Parathyroid adenoma (tissue), 2 donors: ENCODE results near the gene CDH13.

Experiments
- H2AFZ ChIP-seq: fragments of 300-600 bp; sonication (generic); one replicate; pipeline ENCODE4 v1.7.0; 2017; ENCODE audit warnings: antibody characterized with exemption, mild to moderate bottlenecking
- H3K27ac ChIP-seq: fragments of 300-600 bp; sonication (generic); one replicate; pipeline ENCODE4 v1.7.0; 2017
- H3K27me3 ChIP-seq: fragments of 300-600 bp; sonication (generic); one replicate; pipeline ENCODE4 v1.7.0; 2017; ENCODE audit warnings: low read length; ENCODE audit not compliant: control insufficient read depth, insufficient read depth
- H3K36me3 ChIP-seq: fragments of 300-600 bp; sonication (generic); one replicate; pipeline ENCODE4 v1.7.0; 2017; ENCODE audit warnings: low read length; ENCODE audit not compliant: control insufficient read depth, insufficient read depth
- H3K4me1 ChIP-seq: fragments of 300-600 bp; sonication (generic); one replicate; pipeline ENCODE4 v1.7.0; 2017; ENCODE audit warnings: control low read depth
- H3K4me2 ChIP-seq: fragments of 300-600 bp; sonication (generic); one replicate; pipeline ENCODE4 v1.7.0; 2017; ENCODE audit warnings: low read length
- H3K4me3 ChIP-seq: fragments of 300-600 bp; sonication (generic); one replicate; pipeline ENCODE4 v1.7.0; 2017; ENCODE audit warnings: low read depth, low read length
- H3K79me2 ChIP-seq: fragments of 300-600 bp; sonication (generic); one replicate; pipeline ENCODE4 v1.7.0; 2017; ENCODE audit warnings: control low read depth
- H3K9ac ChIP-seq: fragments of 300-600 bp; sonication (generic); one replicate; pipeline ENCODE4 v1.7.0; 2017; ENCODE audit warnings: mild to moderate bottlenecking
- H3K9me3 ChIP-seq: fragments of 300-600 bp; sonication (generic); one replicate; pipeline ENCODE4 v1.7.0; 2017; ENCODE audit warnings: low read length; ENCODE audit not compliant: control insufficient read depth
- TF ChIP-seq, protein P1 (sequence below): fragments of 300-600 bp; sonication (generic); IDR thresholded peaks from one replicate; pipeline ENCODE4 v1.7.0; 2017; ENCODE audit warnings: antibody characterized with exemption, mild to moderate bottlenecking
- donor health status: primary hyperparathyroidism.

CDH13 gene

DNA sequence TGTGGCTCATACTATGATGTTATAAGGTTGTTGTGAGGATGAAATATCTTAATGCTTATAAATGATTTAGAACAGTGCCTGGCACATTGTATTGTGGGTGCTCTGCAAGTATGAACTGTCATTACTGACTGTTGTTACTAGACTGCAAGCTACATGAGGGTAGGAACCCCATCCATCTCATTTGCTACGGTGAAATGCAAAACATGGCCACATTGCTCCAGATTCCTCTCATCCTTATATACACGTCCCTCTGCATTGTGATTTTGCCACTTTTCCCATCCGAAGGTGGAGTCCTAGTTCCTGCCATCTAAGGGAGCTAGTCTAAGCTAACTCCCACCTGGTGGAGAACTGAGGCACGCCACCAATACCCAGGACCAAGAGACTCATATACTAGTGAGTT lies 1210.8 kb downstream of the CDH13 start:
- Histone ChIP-seq H3K27ac (no peak overlapping the region), H3K9me3 (no peaks in the 10 kb centered on the region), H3K4me3 (no peak overlapping the region), H3K36me3 (no peaks in the 10 kb centered on the region), H3K27me3 (no peaks in the 10 kb centered on the region), H3K4me1 (no peaks in the 10 kb centered on the region), H3K79me2 (no peaks in the 10 kb centered on the region), H2AFZ (no peak overlapping the region), H3K4me2 (no peak overlapping the region), H3K9ac (no peak overlapping the region)
- TF ChIP-seq, protein P1, sequence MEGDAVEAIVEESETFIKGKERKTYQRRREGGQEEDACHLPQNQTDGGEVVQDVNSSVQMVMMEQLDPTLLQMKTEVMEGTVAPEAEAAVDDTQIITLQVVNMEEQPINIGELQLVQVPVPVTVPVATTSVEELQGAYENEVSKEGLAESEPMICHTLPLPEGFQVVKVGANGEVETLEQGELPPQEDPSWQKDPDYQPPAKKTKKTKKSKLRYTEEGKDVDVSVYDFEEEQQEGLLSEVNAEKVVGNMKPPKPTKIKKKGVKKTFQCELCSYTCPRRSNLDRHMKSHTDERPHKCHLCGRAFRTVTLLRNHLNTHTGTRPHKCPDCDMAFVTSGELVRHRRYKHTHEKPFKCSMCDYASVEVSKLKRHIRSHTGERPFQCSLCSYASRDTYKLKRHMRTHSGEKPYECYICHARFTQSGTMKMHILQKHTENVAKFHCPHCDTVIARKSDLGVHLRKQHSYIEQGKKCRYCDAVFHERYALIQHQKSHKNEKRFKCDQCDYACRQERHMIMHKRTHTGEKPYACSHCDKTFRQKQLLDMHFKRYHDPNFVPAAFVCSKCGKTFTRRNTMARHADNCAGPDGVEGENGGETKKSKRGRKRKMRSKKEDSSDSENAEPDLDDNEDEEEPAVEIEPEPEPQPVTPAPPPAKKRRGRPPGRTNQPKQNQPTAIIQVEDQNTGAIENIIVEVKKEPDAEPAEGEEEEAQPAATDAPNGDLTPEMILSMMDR = no peak

DNA sequence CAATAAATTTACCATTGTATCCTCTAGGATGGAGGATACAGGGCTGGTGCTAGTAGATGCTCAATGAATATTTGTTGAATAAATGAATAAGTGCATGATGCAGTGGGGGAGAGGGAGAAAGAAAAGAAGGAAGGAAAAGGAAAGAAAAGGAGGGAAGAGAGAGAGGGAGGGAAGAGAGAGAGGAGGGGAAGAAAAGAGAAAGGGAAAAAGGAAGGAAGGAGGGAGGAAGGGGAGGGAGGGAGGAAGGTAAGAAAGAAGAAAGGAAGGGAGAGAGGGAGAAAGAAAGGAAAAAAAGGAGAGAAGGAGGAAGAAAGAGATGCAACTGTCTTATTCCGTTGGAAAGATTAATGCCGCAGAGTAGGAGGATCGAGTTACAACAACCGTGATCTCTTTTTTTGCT lies 1211.4 kb downstream of the CDH13 start:
- Histone ChIP-seq H3K36me3 (no peaks in the 10 kb centered on the region), H3K27me3 (no peaks in the 10 kb centered on the region), H3K9me3 (no peaks in the 10 kb centered on the region), H3K9ac (no peak overlapping the region), H3K79me2 (no peaks in the 10 kb centered on the region), H3K4me3 (no peak overlapping the region), H3K4me2 (no peak overlapping the region), H2AFZ (no peak overlapping the region), H3K27ac (no peak overlapping the region), H3K4me1 (no peaks in the 10 kb centered on the region)
- TF ChIP-seq, protein P1 = no peak

DNA sequence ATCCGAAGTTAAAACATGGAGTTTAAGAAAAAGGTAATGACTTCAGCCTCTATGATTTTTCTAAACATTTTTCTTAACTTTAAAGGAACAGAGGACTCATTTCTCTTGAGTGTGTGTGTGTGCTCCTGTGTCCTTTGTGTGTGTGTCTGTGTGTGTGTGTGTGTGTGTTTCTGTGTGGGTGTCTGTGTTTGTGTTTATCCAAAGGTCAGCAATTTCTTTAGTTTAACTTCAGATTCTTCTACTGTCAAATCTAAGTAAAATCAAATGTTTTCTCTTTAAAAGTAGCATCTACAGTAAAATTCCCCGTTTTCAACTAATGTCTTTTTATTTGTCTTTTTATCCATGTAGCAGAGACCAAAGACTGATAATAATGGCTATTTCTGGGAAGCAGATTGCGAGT lies 1212.8 kb downstream of the CDH13 start:
- Histone ChIP-seq H3K4me2 (no peak overlapping the region), H3K9me3 (no peaks in the 10 kb centered on the region), H3K4me1 (no peaks in the 10 kb centered on the region), H2AFZ (no peak overlapping the region), H3K4me3 (no peak overlapping the region), H3K9ac (no peak overlapping the region), H3K79me2 (no peaks in the 10 kb centered on the region), H3K36me3 (no peaks in the 10 kb centered on the region), H3K27me3 (no peaks in the 10 kb centered on the region), H3K27ac (no peak overlapping the region)
- TF ChIP-seq, protein P1 = no peak

DNA sequence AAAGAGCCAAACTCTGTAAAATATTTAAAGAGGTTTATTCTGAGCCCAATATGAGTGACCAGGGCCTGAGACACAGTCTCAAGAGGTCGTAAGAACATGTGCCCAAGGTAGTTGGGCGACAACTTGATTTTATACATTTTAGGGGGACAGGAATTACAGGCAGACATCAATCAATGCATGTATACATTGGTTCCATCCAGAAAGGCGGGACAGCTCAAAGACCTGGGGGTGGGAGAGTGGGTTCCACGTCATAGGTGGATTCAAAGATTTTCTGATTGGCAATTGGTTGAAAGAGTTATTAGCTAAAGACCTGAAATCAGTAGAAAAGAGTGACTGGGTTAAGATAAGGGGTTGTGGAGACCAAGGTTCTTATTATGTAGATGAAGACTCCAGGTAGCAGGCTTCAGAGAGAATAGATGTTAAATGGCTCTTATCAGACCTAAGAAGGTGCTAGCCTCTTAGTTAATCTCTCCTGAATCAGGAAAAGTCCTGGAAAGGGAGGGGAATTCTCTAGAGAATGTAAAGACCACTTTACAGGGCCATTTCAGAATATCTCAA lies 1213.4 kb downstream of the CDH13 start:
- Histone ChIP-seq H3K4me2 (no peak overlapping the region), H3K79me2 (no peaks in the 10 kb centered on the region), H3K9me3 (no peaks in the 10 kb centered on the region), H3K36me3 (no peaks in the 10 kb centered on the region), H3K9ac (no peak overlapping the region), H3K27me3 (no peaks in the 10 kb centered on the region), H3K4me3 (no peak overlapping the region), H2AFZ (no peak overlapping the region), H3K27ac (no peak overlapping the region), H3K4me1 (no peaks in the 10 kb centered on the region)
- TF ChIP-seq, protein P1 = no peak

DNA sequence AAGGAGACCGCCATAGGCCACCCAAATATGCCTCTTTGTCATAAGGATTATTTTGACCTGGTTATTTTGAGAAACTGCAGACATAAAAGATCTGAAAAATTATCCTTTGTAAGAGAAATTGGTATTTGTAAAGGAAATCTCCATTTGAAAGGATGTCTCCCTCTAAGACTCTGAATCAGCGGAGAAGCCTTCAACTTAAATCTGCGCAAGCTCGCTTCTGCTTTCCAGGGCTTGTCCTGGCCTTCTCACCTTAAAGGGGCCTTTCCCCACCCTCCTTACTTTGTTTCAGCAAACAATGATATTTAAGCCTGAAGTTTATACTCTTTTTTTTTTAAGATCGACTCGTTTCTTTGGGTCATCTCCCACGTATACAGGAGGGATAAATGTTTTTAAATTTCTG lies 1215.5 kb downstream of the CDH13 start:
- H3K79me2 ChIP-seq = no peaks in the 10 kb centered on the region
- H3K27me3 ChIP-seq = no peaks in the 10 kb centered on the region
- no peaks in the 10 kb centered on the region for H3K4me1 ChIP-seq
- no peak overlapping the region for H3K9ac ChIP-seq
- no peak overlapping the region for H2AFZ ChIP-seq
- no peak overlapping the region for H3K27ac ChIP-seq
- no peak overlapping the region for H3K4me2 ChIP-seq
- no peaks in the 10 kb centered on the region for H3K9me3 ChIP-seq
- H3K4me3 ChIP-seq = no peak overlapping the region
- TF ChIP-seq, protein P1 = no peak
- no peaks in the 10 kb centered on the region for H3K36me3 ChIP-seq
